Prostate gland (tissue), 2 donors: ENCODE results near the gene NOCT. TPM values are rescaled to one million over a fixed set of nuclear protein-coding genes. Genes with fewer than 3 reads are reported as not detected.
"Not testable (repeated sequence)": the region's sequence is repeated elsewhere in the genome, so short reads cannot be mapped to it uniquely, and the experiment has no call there.

Experiments used
- DNase-seq: peaks from one replicate; pipeline ENCODE4 v3.0.0-alpha.2; 2019; ENCODE audit warnings: low spot score
- H3K27ac ChIP-seq, 2 donors: fragments of 200-600 bp; sonication (generic); 2 replicates each; pipeline ENCODE4 v1.5.1; 2017 to 2019
- H3K27me3 ChIP-seq: fragments of 200-600 bp; sonication (generic); replicated peaks from 2 replicates; pipeline ENCODE4 v1.5.1; 2019; ENCODE audit not compliant: insufficient read depth
- H3K36me3 ChIP-seq, 2 donors: fragments of 200-600 bp; sonication (generic); 1 replicate in 1 of 2; 2 replicates in 1 of 2; pipeline versions ENCODE4 v1.5.1 to v1.8.1; 2017 to 2019
- H3K4me1 ChIP-seq: fragments of 200-600 bp; sonication (generic); replicated peaks from 2 replicates; pipeline ENCODE4 v1.5.1; 2019
- H3K4me3 ChIP-seq, 2 donors: fragments of 200-600 bp; sonication (generic); 2 replicates each; pipeline ENCODE4 v1.5.1; 2017 to 2019
- H3K9me3 ChIP-seq: fragments of 200-600 bp; sonication (generic); 2 replicates; pipeline ENCODE4 v1.5.1; 2017
- POLR2A ChIP-seq: fragments of 450-650 bp; IDR thresholded peaks from one replicate; pipeline ENCODE4 v1.6.1; 2016; ENCODE audit warnings: antibody characterized with exemption, mild to moderate bottlenecking
- POLR2AphosphoS5 ChIP-seq: sonication (generic); formaldehyde crosslinking; IDR thresholded peaks from one replicate; pipeline ENCODE4 v1.6.1; 2017; ENCODE audit warnings: antibody characterized with exemption
- WGBS: methylation state at CpG from one replicate; pipeline ENCODE4 v1.1.5; 2018; 5-methylcytosine and 5-hydroxymethylcytosine counted together
- intact Hi-C: fragments of 100-400 bp; cut with DNase I; formaldehyde crosslinking; loops from one replicate; pipeline ENCODE4 v1.14.2; 2022
- total RNA-seq, 2 donors: library from RNA; depleted of rRNA; stranded (reverse); fragments of >200 nt; gene quantifications; one replicate each; pipeline ENCODE4 v1.1.0, GENCODE V29; 2016
- TF ChIP-seq, protein P1 (sequence below), 4 experiments: fragments of 200-600 bp in 2 of 4; fragments of 450-650 bp in 2 of 4; sonication (generic) in 2 of 4; IDR thresholded peaks; 1 replicate in 3 of 4; 2 replicates in 1 of 4; pipeline ENCODE4 v1.5.1; 2016 to 2019; ENCODE audit warnings: antibody characterized with exemption in 4 of 4, mild to moderate bottlenecking in 2 of 4, moderate library complexity in 2 of 4

NOCT gene
- total RNA-seq, 2 donors from 2014 or later, result 1.2 to 11.4 TPM

DNA sequence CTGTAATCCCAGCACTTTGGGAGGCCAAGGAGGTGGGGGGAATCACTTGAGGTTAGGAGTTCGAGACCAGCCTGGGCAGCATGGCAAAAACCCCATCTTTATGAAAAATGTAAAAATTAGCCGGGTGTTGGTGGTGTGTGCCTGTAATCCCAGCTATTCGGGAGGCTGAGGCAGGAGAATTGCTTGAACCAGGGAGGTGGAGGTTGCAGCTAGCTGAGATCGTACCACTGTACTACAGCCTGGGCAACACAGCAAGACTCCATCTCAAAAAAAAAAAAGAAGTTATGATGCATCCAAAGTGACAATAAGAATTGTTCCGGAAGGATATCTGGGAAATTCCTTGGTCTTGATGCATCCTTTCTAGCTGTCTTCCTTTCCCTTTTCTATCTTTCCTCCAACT, 7.3 kb downstream of the NOCT start:
- TF ChIP-seq POLR2AphosphoS5, result no peak
- no peak for TF ChIP-seq POLR2A
- TF ChIP-seq, protein P1, sequence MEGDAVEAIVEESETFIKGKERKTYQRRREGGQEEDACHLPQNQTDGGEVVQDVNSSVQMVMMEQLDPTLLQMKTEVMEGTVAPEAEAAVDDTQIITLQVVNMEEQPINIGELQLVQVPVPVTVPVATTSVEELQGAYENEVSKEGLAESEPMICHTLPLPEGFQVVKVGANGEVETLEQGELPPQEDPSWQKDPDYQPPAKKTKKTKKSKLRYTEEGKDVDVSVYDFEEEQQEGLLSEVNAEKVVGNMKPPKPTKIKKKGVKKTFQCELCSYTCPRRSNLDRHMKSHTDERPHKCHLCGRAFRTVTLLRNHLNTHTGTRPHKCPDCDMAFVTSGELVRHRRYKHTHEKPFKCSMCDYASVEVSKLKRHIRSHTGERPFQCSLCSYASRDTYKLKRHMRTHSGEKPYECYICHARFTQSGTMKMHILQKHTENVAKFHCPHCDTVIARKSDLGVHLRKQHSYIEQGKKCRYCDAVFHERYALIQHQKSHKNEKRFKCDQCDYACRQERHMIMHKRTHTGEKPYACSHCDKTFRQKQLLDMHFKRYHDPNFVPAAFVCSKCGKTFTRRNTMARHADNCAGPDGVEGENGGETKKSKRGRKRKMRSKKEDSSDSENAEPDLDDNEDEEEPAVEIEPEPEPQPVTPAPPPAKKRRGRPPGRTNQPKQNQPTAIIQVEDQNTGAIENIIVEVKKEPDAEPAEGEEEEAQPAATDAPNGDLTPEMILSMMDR (IDR thresholded peaks at IDR 0.05), result no peak
- intact Hi-C loops, result no loop called here
- 99% methylated on average over 5 of the region's 5 CpGs for WGBS
- H3K9me3 ChIP-seq, result no peaks in the 10 kb centered on the region
- no peak overlapping the region for H3K4me3 ChIP-seq
- H3K36me3 ChIP-seq, result no peaks in the 10 kb centered on the region
- no peak overlapping the region for H3K27ac ChIP-seq
- no peaks in the 10 kb centered on the region for H3K4me1 ChIP-seq
- DNase-seq, result no peak
- no peaks in the 10 kb centered on the region for H3K27me3 ChIP-seq

DNA sequence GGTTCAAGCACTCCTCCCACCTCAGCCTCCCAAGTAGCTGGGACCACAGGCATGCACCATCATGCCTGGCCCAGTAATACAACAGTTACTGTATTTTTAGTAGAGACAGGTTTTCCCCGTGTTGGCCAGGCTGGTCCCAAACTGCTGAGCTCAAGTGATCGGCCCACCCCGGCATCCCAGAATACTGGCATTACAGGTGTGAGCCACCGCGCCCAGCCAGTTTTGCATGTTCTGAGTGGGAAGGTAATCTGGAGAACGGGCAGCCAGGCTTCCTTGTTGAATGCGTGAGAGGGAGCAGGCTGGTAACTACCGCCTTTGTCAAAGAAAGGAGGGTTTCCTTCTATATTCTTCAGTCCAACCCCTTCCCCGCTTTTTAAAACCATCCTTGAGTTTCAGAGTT, 9.1 kb downstream of the NOCT start:
- no peak for DNase-seq
- Histone ChIP-seq H3K36me3 (no peaks in the 10 kb centered on the region), H3K4me3 (no peak overlapping the region), H3K27me3 (no peaks in the 10 kb centered on the region), H3K27ac (no peak overlapping the region), H3K4me1 (no peaks in the 10 kb centered on the region), H3K9me3 (no peaks in the 10 kb centered on the region)
- intact Hi-C loops, result loop anchor here (5.0 kb wide), 1 partner anchor 273 kb away; no protein-coding TSS in a partner anchor
- 83% methylated on average over 9 of the region's 9 CpGs for WGBS
- no peak for TF ChIP-seq POLR2A
- TF ChIP-seq POLR2AphosphoS5, result no peak
- TF ChIP-seq, protein P1 (IDR thresholded peaks at IDR 0.05), result no peak

DNA sequence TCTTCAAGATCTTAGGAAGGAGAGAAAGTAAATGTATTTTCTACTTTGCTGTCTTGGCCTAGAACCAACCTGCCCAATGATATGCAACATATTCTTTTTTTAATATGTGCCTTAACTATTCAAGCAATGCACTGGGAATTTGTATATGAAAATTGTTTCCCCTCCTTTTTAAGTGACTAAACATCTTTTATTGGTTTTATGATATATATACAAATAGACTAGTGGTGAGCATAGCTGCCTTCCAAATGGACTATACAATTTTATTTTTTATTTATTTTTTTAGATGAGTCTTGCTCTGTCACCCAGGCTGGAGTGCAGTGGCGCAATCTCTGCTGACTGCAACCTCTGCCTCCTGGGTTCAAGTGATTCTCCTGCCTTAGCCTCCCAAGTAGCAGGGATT, 10.3 kb downstream of the NOCT start:
- no peak for DNase-seq
- TF ChIP-seq, protein P1 (IDR thresholded peaks at IDR 0.05), result no peak
- TF ChIP-seq POLR2A (no peak), POLR2AphosphoS5 (no peak)
- intact Hi-C loops, result loop anchor here (5.0 kb wide), 1 partner anchor 271 kb away; no protein-coding TSS in a partner anchor
- Histone ChIP-seq H3K4me1 (no peaks in the 10 kb centered on the region), H3K4me3 (no peak overlapping the region), H3K9me3 (no peaks in the 10 kb centered on the region), H3K27ac (no peak overlapping the region), H3K36me3 (no peaks in the 10 kb centered on the region), H3K27me3 (no peaks in the 10 kb centered on the region)
- WGBS, result 96% methylated on average over 1 of the region's 1 CpG

DNA sequence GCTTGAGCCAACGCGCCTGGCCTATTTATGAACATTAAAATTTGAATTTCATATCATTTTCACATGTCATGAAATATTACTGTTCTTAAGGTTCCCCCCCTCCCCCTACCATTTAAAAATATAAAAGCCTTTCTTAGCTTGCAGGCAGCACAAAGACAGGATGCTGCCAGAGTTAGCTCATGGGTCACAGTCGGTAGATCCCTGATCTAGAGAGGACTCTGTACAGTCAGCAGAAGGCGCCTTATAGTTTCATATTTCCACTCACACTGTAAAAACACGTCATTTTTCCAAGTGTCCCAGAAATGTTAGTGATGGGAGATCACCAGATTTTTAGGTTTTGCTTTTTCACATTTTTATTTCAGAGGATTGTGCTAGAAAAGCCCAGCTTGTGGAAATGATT, 12.2 kb downstream of the NOCT start:
- H3K27ac ChIP-seq, result no peak overlapping the region

DNA sequence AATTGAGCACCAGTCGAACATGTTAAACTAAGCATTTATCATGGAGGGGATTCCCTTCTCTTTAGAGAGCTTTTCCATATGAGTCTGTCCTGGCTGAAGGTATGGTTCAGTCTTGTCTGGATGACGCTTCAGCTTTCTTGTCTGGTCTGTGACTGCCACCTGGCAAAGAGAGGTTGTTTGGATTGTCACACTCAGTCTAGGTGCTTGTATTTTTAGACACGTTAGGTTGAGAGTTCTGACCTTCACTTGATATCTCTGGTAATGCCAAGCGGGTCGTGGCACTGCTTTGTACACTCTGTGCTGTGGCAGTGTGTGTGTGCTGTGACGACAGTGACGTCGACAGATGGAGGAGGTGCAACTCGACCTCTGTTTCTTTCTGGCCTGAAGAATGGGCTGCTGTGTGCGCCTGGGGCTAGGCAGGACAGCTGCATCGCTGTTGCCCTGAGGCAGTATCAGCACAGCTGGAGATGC, 12.6 kb downstream of the NOCT start:
- no peak for DNase-seq
- intact Hi-C loops, result loop anchor here (5.0 kb wide), 1 partner anchor 269 kb away; no protein-coding TSS in a partner anchor
- H3K4me1 ChIP-seq, result no peaks in the 10 kb centered on the region
- TF ChIP-seq POLR2A (no peak), POLR2AphosphoS5 (no peak)
- TF ChIP-seq, protein P1 (IDR thresholded peaks at IDR 0.05), result no peak
- no peaks in the 10 kb centered on the region for H3K9me3 ChIP-seq
- no peaks in the 10 kb centered on the region for H3K36me3 ChIP-seq
- no peaks in the 10 kb centered on the region for H3K27me3 ChIP-seq
- H3K27ac ChIP-seq, result no peak overlapping the region
- 78% methylated on average over 11 of the region's 11 CpGs for WGBS
- no peak overlapping the region for H3K4me3 ChIP-seq

More for the DNA sequence above, 12.2 kb downstream of the NOCT start:
- H3K27me3 ChIP-seq, result no peaks in the 10 kb centered on the region
- intact Hi-C loops, result loop anchor here (5.0 kb wide), 1 partner anchor 270 kb away; no protein-coding TSS in a partner anchor
- H3K4me3 ChIP-seq, result no peak overlapping the region
- TF ChIP-seq, protein P1 (IDR thresholded peaks at IDR 0.05), result no peak
- TF ChIP-seq POLR2AphosphoS5, result no peak
- TF ChIP-seq POLR2A, result no peak
- no peaks in the 10 kb centered on the region for H3K36me3 ChIP-seq
- no peaks in the 10 kb centered on the region for H3K9me3 ChIP-seq
- WGBS, result 82% methylated on average over 5 of the region's 5 CpGs
- no peak for DNase-seq
- no peaks in the 10 kb centered on the region for H3K4me1 ChIP-seq

DNA sequence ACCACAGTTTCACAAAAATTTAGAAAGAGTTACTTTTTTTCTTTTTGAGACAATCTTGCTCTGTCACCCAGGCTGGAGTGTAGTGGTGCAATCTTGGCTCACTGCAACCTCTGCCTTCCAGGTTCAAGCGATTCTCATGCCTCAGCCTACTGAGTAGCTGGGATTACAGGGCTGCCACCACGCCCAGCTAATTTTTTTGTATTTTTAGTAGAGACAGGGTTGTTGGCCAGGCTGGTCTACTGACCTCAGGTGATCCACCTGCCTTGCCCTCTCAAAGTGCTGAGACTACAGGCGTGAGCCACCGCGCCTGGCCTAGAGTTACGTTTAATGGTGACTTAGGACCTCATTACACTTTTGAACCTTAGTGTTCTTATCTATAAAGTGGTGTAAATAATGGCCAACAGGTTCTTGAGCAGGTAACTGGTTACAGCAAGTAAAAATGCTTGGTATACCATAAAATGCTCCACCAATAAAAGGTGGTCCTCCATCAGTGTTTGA, 14.3 kb downstream of the NOCT start:
- intact Hi-C loops, result loop anchor here (5.0 kb wide), 3 partner anchors 52 to 267 kb away; no protein-coding TSS in a partner anchor
- 74% methylated on average over 6 of the region's 6 CpGs for WGBS
- DNase-seq, H3K36me3 ChIP-seq, H3K27me3 ChIP-seq, H3K4me3 ChIP-seq, H3K9me3 ChIP-seq, H3K27ac ChIP-seq, H3K4me1 ChIP-seq: not testable (repeated sequence)
